HL-60/S4 (cell line): ENCODE data around the gene TYRO3.

Experiments
- in situ Hi-C: fragments of 300-500 bp; cut with MboI; formaldehyde crosslinking; loops from 2 replicates; pipeline ENCODE4 v1.14.3; 2022; ENCODE audit warnings: low sequenced_read_pairs

Gene TYRO3

GRCh38 chr15:41599061-41599460 is 40.0 kb downstream of the TYRO3 start:
- in situ Hi-C loops, result no loop called here

- in situ Hi-C loops, result no loop called here
Observed at GRCh38 chr15:41603411-41603935, 44.5 kb downstream of the TYRO3 start.

GRCh38 chr15:41603941-41604911 is 45.2 kb downstream of the TYRO3 start:
- in situ Hi-C loops, result no loop called here

GRCh38 chr15:41605566-41605965 is 46.6 kb downstream of the TYRO3 start:
- in situ Hi-C loops, result no loop called here

- in situ Hi-C loops, result no loop called here
Observed at GRCh38 chr15:41606997-41607396, 48.0 kb downstream of the TYRO3 start.

- in situ Hi-C loops, result no loop called here
Observed at GRCh38 chr15:41609123-41609522, 50.1 kb downstream of the TYRO3 start.

GRCh38 chr15:41610048-41610447 is 51.0 kb downstream of the TYRO3 start:
- in situ Hi-C loops, result no loop called here

GRCh38 chr15:41620536-41621199 is 61.7 kb downstream of the TYRO3 start:
- in situ Hi-C loops, result no loop called here

GRCh38 chr15:41621200-41622193 is 62.5 kb downstream of the TYRO3 start:
- in situ Hi-C loops, result no loop called here

GRCh38 chr15:41622901-41623300 is 63.9 kb downstream of the TYRO3 start:
- in situ Hi-C loops, result no loop called here

- in situ Hi-C loops, result no loop called here
Observed at GRCh38 chr15:41627203-41627602, 68.2 kb downstream of the TYRO3 start.

GRCh38 chr15:41629463-41629862 is 70.5 kb downstream of the TYRO3 start:
- in situ Hi-C loops, result no loop called here

- in situ Hi-C loops, result no loop called here
Observed at GRCh38 chr15:41629883-41630282, 70.9 kb downstream of the TYRO3 start.

- in situ Hi-C loops, result no loop called here
Observed at GRCh38 chr15:41630616-41631217, 71.7 kb downstream of the TYRO3 start.

GRCh38 chr15:41631880-41632470 is 73.0 kb downstream of the TYRO3 start:
- in situ Hi-C loops, result no loop called here
